CD4-positive, alpha-beta T cell treated with Interleukin-21 for 1 hour (primary cell): ENCODE data around the gene AGMO.

ENCODE experiments used
- DNase-seq: peaks from one replicate; pipeline ENCODE4 v3.0.0-alpha.2; 2020

The AGMO gene

DNA sequence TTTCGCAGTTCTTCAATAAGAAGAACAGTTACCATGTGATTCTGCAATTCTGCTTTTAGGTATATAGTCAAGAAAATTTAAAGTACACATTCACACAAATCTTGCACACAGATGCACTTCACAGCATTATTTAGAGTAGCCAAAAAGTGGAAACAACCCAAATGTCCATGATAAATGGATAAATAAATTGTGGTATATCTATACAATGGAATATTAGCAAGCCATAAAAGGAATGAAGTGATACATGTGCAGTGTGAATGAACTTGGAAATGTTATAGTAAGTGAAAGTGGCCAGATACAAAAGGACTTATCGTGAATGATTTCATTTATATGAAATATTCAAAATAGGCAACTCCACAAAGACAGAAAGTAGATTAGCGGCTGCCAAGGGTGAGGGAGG lies 109.1 kb downstream of the AGMO start:
- no peak for DNase-seq

DNA sequence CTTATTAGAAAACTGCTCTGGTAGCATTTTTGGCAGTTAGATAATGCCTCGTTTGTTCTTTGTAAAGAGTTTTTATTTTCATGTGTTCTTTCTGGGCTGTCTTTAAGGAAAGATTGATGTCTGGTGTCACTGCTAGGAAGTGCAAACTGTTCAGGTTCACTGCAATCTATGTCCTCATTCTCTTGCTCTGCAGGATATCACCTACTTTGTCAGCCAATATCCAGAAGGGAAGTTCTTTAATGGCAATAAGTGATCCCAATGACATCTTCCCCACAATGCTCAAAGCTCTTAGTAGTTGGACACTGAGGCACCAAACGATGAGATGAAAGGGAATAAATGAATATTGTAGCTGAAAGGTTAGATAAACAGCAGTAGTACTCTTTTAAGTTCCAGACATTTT lies 115.1 kb downstream of the AGMO start:
- DNase-seq: no peak

DNA sequence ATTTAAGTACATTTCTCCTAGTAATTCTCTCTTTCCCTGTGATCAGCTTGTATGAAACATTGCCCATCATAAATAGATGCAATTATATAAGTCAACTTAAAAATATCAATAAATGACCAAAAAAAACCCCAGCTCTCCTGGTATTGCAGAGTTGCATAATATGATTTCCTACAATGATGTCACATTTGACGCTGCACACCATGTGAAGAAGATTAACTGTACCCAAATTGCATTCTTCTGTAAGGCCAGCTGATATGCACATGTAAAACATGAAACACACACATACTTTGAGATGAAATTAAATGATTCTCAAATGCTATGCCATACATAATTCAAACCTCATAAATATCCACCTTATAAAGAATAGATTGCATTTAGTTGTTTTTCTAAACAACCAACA lies 115.5 kb downstream of the AGMO start:
- DNase-seq: no peak

DNA sequence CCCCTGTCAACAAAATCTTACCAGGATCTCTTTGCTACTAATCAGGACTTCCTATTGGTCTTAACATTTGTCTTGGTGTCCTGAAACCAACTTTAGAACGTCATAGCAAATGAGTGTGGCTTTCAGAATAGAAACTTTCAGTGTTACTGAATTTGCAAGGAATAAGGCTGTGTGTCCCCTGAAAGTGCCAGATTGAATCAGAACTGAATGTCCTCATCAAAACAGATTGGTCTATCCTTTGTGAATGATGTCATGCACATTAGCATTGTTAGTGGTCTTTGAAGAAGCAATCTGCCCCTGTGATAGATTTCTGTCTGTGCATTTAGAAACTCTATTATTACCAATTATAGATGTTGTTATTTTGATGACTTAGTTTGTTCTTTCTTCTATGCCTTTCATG lies 119.9 kb downstream of the AGMO start:
- DNase-seq: no peak

DNA sequence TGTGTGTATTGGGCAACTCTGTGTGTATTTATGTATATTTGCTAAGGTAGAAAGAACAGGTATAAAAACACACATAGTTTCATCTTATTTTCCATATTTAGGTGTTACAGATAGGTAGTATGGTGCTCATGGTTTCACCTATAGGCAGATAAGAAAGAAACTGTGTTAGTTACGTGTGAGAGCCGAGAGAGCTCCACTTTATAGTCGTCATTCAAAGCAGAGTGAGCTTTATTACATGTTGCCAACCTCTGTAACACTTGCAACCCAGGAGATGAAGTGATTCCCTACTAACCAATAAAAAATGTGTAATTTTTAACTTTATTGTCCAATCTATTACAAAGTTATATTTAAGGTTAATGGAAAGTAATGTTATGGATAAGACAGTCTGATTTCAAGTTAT lies 121.3 kb downstream of the AGMO start:
- DNase-seq: no peak

DNA sequence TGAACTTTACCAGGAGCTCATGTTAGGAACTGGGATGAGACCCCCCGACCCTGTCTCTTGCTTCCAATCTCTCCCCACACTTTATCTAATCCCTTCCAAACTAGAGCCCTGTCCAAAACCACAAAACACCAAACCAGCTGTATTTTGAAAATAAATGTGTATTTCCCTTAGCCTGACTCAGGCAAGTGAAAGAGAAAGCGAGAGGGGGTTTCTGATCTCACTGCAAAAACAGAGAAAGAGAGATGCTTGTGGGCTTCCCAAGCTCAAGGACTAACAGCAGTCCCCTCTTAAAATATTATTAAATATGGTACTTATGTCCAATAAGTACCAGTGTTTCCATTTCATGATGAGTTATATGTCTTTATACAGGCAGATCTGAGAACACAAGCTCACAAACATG lies 122.0 kb downstream of the AGMO start:
- no peak for DNase-seq

DNA sequence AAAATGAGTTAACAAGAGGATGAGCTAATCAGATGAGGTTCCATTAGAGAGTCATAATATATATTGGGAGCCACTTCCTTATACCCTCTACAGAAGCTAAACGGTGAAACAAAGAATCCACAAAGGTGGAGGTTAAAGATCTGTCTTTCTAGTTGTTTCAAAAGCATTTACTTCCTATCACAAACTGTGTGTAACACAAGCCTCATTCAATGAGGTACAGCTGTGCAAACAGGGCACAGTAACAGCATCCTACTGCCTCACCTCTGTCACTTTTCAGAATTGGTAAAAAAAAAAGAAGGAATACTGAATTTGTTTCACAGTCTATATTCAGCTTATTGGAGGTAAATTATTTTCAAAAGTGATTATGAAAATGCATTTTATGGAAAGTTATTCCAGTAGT lies 128.7 kb downstream of the AGMO start:
- no peak for DNase-seq

DNA sequence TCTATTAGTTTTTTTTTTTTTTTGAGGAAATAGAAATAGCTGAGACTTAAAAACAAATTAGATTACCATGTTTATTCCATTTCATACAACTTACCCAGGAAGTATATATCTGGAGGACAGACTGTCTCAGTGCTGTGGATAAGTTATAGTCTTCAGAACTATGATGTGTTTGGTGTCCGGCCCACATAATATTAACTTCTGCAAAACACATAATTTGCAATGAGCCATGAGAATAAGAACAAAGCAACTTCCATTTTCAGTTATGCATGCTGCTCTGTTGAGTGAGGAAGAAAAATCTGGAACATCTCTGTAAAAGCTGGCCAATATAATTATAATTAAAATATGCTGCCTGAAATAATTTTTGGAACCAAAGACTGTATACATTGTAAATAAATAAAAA lies 130.9 kb downstream of the AGMO start:
- DNase-seq: no peak

DNA sequence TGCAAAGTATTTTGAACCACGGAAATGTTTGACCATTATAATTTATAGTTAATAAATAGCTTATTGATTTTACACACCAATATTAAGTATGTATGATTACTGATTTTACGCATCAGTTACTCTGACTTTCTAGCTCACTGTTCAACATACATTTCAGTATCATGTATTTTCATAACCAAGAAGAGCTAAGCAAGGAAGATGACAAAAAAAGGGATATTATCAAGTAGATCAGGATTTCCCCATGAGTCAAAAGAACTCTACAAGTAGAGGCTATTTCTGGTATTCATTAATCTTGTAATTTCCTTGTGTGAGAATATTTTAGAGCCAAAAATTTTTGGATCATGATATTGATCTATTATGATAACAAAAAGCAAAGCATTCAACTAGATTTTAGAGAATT lies 131.6 kb downstream of the AGMO start:
- no peak for DNase-seq

DNA sequence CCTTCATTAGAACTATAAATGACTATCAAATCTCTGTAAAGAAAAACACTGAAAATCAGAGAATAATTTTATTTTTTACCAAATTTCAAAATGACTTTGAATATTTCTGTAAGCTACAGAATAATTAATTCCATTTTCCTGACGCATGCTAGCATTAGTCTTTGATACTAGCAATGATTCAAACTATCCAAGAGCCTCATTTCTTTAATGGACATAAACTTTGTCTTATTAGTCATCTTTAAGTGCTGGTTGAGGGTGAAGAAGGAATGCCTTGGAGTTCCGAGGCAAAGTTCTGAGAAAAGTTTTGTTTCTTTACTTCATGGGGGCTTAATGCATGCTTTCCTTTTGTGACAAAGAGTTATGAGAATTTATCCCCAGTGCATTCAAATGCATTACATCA lies 137.3 kb downstream of the AGMO start:
- no peak for DNase-seq

DNA sequence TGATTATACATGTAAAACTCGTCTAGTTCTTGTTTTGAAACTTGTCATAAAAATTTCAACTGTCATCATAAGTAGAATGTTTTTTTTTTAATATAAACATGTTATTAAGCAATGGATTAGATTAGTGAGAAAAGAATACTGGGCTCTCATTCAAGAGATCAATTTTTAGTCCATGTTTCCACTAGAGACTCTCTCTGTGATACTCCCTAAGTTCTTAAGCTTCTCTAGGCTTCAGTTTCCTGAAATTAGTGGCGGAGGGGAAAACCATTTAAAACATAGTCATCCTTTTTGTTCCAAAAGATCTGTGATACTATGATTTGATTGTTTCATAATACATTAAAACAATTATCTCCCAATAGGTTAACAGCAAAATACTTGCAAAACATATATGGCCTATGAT lies 142.2 kb downstream of the AGMO start:
- DNase-seq: no peak

DNA sequence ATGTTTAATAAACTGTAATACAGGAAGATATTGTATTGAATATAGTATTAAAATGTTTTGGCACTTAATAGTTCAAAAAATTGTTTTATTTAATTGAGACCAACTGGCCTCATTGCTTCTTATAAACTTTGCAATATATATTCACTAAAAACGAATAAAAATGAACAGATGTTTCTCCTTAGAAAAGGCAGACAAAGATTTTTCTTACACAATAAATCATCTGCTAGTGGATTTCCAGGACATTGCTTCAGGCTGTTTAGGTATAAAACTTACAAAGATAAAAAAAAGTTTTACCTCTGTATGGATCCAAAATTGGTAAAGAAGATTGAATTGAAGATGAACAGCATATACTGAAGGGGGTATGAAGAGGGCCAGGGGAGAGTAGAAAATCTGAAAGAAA lies 143.6 kb downstream of the AGMO start:
- no peak for DNase-seq

DNA sequence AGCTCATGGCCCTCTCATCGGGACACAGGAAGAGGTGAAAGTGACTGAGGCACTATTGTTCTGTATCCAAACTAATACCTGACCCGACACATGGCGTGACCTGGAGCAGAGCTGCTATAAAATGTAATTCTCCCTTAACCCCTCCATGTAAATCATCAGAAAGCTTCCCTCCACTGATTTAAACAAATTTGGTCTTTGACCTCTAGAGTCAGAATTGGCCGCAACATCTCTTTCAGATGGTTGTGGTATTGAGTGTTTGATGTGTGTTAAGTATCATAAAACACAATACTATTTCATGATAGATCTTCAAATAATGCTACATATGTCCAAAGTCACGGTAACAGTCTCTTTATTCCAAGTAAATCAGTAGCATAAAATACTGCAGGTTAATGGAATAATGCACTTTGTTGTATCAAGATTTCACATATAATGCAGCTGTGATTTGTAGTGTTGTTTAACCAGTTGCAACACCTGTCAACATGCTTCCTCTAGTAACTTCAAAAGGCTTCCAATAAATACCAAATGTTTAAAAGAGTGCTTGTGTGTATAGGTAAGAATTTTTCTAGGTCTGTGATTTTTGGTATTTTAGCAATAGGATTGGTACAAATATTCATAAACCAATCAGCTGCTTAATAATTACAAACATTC lies 144.3 kb downstream of the AGMO start:
- no peak for DNase-seq

DNA sequence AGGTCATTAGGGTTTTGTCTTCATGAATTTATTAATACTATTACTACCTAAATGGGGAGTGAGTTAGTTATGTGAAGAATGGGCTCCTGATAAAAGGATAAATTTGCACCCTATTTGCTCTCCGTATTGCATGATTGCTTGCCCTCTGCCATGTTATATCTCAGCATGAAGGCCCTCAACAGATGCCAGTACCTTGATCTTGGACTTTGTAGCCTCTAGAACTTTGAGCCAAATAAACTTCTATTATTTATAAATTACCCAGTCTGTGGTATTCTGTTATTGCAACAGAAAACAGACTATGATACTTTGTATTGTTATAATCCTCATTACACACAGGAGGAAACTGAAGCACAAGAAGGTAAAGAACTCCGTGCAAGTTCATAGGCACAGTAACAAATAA lies 150.8 kb downstream of the AGMO start:
- no peak for DNase-seq

DNA sequence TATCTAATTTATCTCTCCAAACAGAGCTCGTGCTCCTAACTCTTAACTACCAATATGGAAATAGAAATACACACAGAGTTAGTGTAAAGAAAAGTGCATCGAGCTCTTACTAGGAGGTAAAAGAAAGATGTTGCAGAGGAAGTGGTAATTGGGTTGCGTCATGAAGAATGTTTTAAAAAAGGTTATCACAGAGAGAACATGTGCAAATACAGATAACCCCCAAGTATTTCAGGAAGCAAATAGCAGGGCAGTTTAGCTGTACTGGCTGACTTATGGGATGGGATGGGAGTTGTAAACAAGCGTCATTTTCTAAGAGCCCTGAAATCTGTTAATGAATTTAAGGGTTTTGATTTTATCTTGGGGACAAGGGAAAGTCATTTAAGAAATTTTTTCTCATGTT lies 153.9 kb downstream of the AGMO start:
- no peak for DNase-seq

DNA sequence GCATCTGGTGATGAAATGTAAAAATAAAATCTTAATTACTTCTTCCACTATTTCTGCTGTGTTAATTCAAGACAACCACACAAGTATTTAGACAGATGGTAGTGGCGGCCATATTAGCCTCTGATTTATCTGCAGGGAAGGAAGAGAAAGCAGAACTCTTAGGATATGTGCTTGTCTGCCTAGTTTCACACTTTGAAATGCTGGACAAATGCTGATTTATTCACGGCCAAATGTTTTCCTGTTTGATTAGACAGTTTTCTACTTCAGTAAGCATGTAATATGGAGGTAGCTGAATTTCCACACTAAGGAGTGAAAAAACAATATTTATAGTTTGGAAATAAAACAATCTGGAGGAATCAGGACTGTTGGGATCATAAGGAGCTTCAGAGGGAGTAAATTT lies 158.1 kb downstream of the AGMO start:
- DNase-seq: no peak

DNA sequence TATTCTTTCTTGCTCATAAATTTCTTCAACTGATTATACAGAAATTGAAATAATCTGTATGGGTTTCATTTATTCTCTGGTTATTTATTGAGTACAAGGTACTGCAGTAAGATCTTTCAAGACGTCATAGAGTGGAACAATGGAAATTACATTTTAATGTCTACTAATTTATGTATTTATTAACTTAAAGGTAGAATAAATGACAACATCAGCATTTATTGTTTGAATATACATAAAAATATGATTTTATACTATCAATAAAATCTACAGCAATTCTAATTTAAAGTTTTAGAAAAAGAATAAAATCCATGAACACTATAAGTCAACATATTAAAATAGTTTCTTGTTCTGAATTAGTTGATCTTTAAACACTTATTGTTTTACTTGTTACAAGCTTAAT lies 158.5 kb downstream of the AGMO start:
- no peak for DNase-seq

DNA sequence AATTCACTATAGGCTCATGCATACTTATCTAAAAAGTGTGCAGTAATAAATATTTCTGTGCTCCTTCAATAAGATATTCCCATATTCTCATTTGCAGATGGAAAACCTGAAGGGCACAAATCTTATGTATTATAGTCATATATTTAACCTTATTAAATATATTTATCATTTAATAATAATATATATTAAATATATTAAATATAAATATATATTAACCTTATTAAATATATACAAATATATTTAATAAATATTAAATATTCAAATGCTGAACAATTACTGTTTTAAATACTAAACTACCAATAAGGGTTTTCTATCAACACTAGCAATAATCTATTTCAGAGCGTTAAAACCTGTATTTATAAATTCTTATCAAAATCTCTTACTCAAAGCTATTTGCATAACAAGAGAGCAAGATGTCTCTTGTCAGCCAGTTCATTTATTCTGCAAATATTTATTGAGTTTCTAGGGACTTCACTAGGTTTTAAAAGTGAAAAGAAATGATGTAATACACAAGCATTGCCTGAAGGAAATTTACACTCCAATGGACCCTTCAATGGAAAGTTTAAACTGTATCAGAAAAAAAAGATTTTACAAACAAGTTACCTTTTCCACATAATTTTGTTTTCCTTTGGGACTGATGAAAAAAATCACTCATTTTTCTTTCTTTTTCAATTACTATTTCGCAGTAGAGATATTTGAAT lies 159.2 kb downstream of the AGMO start:
- DNase-seq: no peak

DNA sequence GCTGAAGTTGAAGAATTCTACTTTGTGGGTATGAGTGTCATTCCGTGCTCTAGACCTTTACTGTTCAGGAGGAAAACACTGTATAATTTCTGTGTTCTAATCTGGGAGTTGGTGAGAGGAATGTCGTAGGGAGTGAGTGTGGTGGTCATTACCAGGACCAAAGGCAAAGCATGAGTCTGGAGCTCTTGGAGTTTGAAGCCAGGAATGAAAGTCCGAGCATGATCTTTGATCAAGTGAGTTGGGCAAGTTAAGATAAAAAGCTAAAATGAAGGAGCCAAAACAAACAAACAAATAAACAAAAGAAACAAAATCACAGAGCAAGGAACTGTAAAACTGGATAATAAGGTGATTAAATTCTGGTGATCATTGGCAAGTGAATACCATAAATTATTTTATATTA lies 161.4 kb downstream of the AGMO start:
- DNase-seq: no peak

DNA sequence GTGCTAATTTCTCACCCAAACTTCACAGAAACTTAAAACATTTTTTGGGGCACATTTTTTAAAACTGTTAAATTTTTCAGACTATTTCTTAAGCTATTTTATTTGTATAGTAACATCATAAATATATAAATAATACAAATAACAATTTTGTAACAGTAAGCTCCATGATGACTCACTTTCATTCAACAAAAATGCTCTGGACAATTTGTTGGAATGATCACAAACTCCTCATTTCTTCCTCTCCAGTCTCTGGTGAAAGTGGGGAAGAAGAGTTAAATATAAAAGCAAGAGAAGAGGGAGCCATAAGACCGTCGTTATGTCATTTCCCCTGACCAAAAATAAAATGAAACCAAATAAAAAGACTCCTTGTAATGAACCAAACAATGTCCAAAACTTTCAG lies 162.4 kb downstream of the AGMO start:
- no peak for DNase-seq

DNA sequence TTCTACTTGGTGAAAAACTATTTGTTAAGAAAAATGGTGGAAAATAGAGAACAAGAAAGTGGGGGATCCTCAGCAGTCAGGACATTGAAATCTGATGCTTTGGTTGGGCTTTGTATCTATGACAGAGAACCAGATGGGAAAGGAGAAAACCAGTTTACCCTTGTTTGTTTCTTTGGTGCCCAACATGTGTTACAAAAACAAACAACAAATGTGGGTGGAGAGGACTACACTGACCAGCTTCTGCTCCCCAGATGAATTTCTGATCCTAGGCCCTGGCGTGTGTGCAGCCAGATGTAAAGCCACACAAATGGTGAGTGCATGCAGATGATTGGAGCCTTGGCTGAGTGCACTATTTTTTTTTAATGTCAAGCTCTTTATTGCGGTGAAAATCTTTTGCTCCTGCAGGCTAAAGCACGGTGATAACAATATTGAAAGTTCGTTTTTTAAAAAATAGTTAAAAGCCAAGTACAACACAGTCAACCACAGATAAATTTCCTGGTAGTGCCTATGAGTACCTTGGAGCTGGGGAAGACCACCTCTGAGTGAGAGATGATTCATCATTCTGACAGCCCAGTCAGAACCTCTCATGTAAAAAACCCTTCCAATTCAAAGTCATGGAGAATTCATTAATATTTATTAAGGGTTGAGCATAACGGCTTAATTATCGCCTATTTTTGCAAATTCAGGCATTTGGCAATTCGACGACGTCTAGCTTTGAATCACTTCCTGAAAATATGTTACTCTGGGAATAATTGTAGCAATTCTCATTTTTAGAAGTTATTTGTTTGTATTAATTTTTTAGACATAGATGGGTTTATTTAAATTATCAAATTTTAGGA lies 163.7 kb downstream of the AGMO start:
- no peak for DNase-seq

DNA sequence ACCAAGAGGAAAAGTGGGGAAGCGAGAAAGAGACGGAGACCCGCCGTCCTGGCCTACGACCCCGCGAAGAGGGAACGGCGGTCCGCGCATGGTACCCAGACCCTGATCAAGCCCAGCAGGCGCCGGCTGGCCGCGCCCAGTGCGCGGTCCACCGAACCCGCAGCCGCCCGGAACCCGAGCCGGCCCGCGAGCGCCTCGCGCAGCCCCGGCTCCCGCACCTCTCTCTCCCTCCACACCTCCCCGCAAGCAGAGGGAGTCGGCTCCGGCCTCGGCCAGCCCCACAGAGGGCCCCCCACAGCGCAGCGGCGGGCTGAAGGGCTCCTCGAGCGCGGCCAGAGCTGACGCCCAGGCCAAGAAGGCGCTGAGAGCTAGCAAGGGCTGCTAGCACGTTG lies 164.7 kb downstream of the AGMO start:
- DNase-seq: no peak

DNA sequence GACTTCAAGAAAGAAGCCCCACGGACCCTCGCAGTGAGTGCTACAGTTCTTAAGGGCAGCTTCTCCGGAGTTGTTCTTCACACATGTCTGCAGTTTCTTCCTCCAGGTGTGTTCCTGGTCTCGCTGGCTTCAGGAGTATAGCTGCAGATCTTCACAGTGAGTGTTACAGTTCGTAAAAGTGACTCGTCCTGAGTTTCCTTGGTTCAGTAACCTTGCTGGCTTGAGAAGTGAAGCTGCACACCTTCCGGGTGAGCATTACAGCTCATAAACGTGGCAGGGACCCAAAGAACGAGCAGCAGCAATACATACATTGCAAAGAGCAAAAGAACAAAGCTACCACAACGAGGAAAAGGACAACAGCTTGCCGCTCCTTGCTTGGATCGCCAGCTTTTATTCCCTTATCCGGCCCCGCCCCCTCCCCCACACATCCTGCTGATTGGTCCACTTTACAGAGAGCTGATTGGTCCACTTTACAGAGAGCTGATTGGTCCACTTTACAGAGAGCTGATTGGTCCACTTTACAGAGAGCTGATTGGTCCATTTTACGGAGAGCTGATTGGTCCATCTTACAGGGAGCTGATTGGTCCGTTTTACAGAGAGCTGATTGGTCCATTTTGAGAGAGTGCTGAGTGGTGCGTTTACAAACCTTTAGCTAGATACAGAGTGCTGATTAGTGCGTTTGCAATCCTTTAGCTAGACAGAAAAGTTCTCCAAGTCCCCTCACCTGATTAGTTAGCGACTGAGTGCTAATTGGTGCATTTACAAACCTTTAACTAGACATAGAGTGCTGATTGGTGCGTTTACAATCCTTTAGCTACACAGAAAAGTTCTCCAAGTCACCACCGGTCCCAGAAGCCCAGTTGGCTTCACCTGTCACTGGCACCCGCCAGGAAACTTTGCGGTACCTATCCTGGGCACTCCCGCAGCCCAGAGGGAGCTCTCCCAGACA lies 165.3 kb downstream of the AGMO start:
- DNase-seq: no peak
